Measurements from ENCODE around the gene GPR22.

Gene GPR22

GRCh38 chr7:107469929-107470328 lies at the start of gene GPR22:
TSS of gene GPR22 (plus strand) at chr7:107470057. CDS start at chr7:107474061, 4,004 bp downstream.
- DNase-seq (ENCODE audit: insufficient read length, low spot score) = no peak
- no peak for FAIRE-seq

GRCh38 chr7:107427462-107427861 lies 42.4 kb upstream of the GPR22 start:
- FAIRE-seq = no peak
- DNase-seq (ENCODE audit: insufficient read length, low spot score) = no peak

- FAIRE-seq = no peak
- no peak for DNase-seq (ENCODE audit: insufficient read length, low spot score)
Measured at GRCh38 chr7:107428642-107429041, 41.2 kb upstream of the GPR22 start.

- DNase-seq (ENCODE audit: insufficient read length, low spot score) = no peak
- FAIRE-seq = no peak
Measured at GRCh38 chr7:107430057-107430456, 39.8 kb upstream of the GPR22 start.

GRCh38 chr7:107432261-107432660 lies 37.6 kb upstream of the GPR22 start:
- FAIRE-seq = no peak
- no peak for DNase-seq (ENCODE audit: insufficient read length, low spot score)

GRCh38 chr7:107435749-107436148 lies 34.1 kb upstream of the GPR22 start:
- FAIRE-seq = no peak
- DNase-seq (ENCODE audit: insufficient read length, low spot score) = no peak

GRCh38 chr7:107439025-107439424 lies 30.8 kb upstream of the GPR22 start:
- FAIRE-seq (no peak), DNase-seq (ENCODE audit: insufficient read length, low spot score) (no peak)

- peak; percentile 18 for FAIRE-seq
Measured at GRCh38 chr7:107441581-107442422, 28.1 kb upstream of the GPR22 start.

GRCh38 chr7:107442678-107443077 lies 27.2 kb upstream of the GPR22 start:
- no peak for FAIRE-seq
- no peak for DNase-seq (ENCODE audit: insufficient read length, low spot score)

More at GRCh38 chr7:107441581-107442422, 28.1 kb upstream of the GPR22 start:
- DNase-seq (ENCODE audit: insufficient read length, low spot score) = no peak

- FAIRE-seq (no peak), DNase-seq (ENCODE audit: insufficient read length, low spot score) (no peak)
Measured at GRCh38 chr7:107446531-107446930, 23.3 kb upstream of the GPR22 start.

- DNase-seq (ENCODE audit: insufficient read length, low spot score) (no peak), FAIRE-seq (no peak)
Measured at GRCh38 chr7:107446988-107447387, 22.9 kb upstream of the GPR22 start.

GRCh38 chr7:107450970-107451369 lies 18.9 kb upstream of the GPR22 start:
- no peak for DNase-seq (ENCODE audit: insufficient read length, low spot score)

GRCh38 chr7:107453388-107453787 lies 16.5 kb upstream of the GPR22 start:
- DNase-seq (ENCODE audit: insufficient read length, low spot score) = no peak
- FAIRE-seq = peak; percentile 21

More at GRCh38 chr7:107450970-107451369, 18.9 kb upstream of the GPR22 start:
- no peak for FAIRE-seq

- FAIRE-seq (no peak), DNase-seq (ENCODE audit: insufficient read length, low spot score) (no peak)
Measured at GRCh38 chr7:107461938-107462533, 7.8 kb upstream of the GPR22 start.

- FAIRE-seq (peak; percentile 35), DNase-seq (ENCODE audit: insufficient read length, low spot score) (no peak)
Measured at GRCh38 chr7:107463139-107464078, 6.4 kb upstream of the GPR22 start.

GRCh38 chr7:107464666-107465226 lies 5.1 kb upstream of the GPR22 start:
- no peak for FAIRE-seq
- no peak for DNase-seq (ENCODE audit: insufficient read length, low spot score)

- DNase-seq (ENCODE audit: insufficient read length, low spot score) = no peak
Measured at GRCh38 chr7:107467972-107468371, 1.9 kb upstream of the GPR22 start.

GRCh38 chr7:107468824-107469223 lies 1.0 kb upstream of the GPR22 start:
- FAIRE-seq (no peak), DNase-seq (ENCODE audit: insufficient read length, low spot score) (no peak)

More at GRCh38 chr7:107467972-107468371, 1.9 kb upstream of the GPR22 start:
- no peak for FAIRE-seq

- no peak for DNase-seq (ENCODE audit: insufficient read length, low spot score)
- FAIRE-seq = no peak
Measured at GRCh38 chr7:107471292-107472070, 1.6 kb downstream of the GPR22 start.

GRCh38 chr7:107472116-107472515 lies 2.3 kb downstream of the GPR22 start:
- FAIRE-seq (peak; percentile 74), DNase-seq (ENCODE audit: insufficient read length, low spot score) (no peak)
